ENCODE results near the gene NAGPA. TPM values are rescaled to one million over a fixed set of nuclear protein-coding genes. Genes with fewer than 3 reads are reported as not detected.

NAGPA gene
- total RNA-seq, 2 donors from 2014 or later = 12.7 to 14.0 TPM

DNA sequence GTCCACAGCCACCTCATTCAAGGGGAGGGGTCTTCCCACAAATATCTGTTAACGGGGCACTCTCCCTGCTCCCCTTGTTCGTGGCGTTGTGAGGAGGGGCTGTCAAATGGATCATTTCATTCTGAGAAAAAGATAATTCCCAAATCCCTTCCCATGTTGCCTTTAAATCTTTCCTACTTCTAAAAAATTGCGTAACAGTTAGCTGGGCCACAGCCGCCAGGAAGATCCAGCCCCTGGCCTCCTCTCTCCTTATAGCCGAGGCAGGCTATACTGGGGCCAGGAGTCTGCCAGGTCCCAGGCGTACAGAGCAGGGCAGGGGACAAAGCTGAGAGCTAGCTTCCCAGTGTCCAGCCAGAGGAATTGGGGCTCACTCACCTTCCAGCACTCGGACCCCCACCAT is 31.6 kb upstream of the NAGPA start:
- H3K36me3 ChIP-seq (ENCODE audit: control insufficient read depth, insufficient read depth, low read length) = no peaks in the 10 kb centered on the region
- H3K4me1 ChIP-seq (ENCODE audit: control insufficient read depth, insufficient read depth, low read length) = no peaks in the 10 kb centered on the region
- H3K4me3 Mint-ChIP-seq = no peak overlapping the region
- no peak for TF ChIP-seq CTCF (conservative IDR thresholded peaks at IDR 0.05)
- DNase-seq = no peak
- no peak overlapping the region for H3K27ac Mint-ChIP-seq
- no peaks in the 10 kb centered on the region for H3K27me3 ChIP-seq (ENCODE audit: control insufficient read depth, insufficient read depth, low read length, poor library complexity, severe bottlenecking)
- peaks cover 7% of the 10 kb centered on the region for H3K27me3 Mint-ChIP-seq (ENCODE audit: insufficient read depth)
- H3K27ac ChIP-seq (ENCODE audit: low read depth, low read length) = no peak overlapping the region
- no peak overlapping the region for H3K4me3 ChIP-seq (ENCODE audit: low read length)
- no peaks in the 10 kb centered on the region for H3K36me3 Mint-ChIP-seq (ENCODE audit: low read depth)
- 83 to 91% methylated on average over 1 to 8 of the region's 8 CpGs for WGBS, 2 experiments (ENCODE audit: insufficient coverage in 1 of 2, insufficient read length in 1 of 2)
- peaks cover 2% of the 10 kb centered on the region for H3K4me1 Mint-ChIP-seq
- H3K9me3 Mint-ChIP-seq = no peaks in the 10 kb centered on the region
- no peak overlapping the region for H3K9ac ChIP-seq (ENCODE audit: extremely low read depth, low read length, poor library complexity, severe bottlenecking)
- H3K9me3 ChIP-seq (ENCODE audit: control insufficient read depth, low read length) = no peaks in the 10 kb centered on the region

DNA sequence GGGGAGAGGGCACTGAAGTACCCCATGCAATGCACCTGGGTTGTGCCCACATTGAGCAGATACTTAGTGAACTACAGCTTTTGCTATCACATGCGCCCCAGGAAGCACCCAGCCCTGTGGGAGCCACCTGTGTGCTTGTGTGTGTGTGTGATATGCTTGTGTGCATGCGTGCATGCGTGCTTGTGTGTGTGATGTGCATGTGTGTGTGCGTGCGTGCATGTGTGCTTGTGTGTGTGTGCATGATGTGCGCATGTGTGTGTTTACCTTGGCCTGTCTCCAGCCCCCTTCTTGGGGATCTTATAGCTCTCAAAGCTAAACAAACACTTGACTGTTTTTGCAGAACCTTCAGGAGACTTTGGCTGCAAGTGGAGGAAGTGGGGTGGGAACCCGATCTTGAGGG is 31.2 kb upstream of the NAGPA start:
- Histone ChIP-seq H3K27ac (ENCODE audit: low read depth, low read length) (no peak overlapping the region), H3K36me3 (ENCODE audit: control insufficient read depth, insufficient read depth, low read length) (no peaks in the 10 kb centered on the region), H3K27me3 (ENCODE audit: control insufficient read depth, insufficient read depth, low read length, poor library complexity, severe bottlenecking) (no peaks in the 10 kb centered on the region), H3K9me3 (ENCODE audit: control insufficient read depth, low read length) (no peaks in the 10 kb centered on the region), H3K4me3 (ENCODE audit: low read length) (no peak overlapping the region), H3K4me1 (ENCODE audit: control insufficient read depth, insufficient read depth, low read length) (no peaks in the 10 kb centered on the region), H3K9ac (ENCODE audit: extremely low read depth, low read length, poor library complexity, severe bottlenecking) (no peak overlapping the region)
- WGBS, 2 experiments (ENCODE audit: insufficient coverage in 1 of 2, insufficient read length in 1 of 2) = 98 to 100% methylated on average over 2 to 7 of the region's 7 CpGs
- Mint-ChIP-seq H3K36me3 (ENCODE audit: low read depth) (no peaks in the 10 kb centered on the region), H3K4me1 (peaks cover 2% of the 10 kb centered on the region), H3K27ac (no peak overlapping the region), H3K4me3 (no peak overlapping the region), H3K9me3 (no peaks in the 10 kb centered on the region), H3K27me3 (ENCODE audit: insufficient read depth) (peaks cover 6% of the 10 kb centered on the region)
- DNase-seq = no peak
- TF ChIP-seq CTCF (conservative IDR thresholded peaks at IDR 0.05) = no peak

DNA sequence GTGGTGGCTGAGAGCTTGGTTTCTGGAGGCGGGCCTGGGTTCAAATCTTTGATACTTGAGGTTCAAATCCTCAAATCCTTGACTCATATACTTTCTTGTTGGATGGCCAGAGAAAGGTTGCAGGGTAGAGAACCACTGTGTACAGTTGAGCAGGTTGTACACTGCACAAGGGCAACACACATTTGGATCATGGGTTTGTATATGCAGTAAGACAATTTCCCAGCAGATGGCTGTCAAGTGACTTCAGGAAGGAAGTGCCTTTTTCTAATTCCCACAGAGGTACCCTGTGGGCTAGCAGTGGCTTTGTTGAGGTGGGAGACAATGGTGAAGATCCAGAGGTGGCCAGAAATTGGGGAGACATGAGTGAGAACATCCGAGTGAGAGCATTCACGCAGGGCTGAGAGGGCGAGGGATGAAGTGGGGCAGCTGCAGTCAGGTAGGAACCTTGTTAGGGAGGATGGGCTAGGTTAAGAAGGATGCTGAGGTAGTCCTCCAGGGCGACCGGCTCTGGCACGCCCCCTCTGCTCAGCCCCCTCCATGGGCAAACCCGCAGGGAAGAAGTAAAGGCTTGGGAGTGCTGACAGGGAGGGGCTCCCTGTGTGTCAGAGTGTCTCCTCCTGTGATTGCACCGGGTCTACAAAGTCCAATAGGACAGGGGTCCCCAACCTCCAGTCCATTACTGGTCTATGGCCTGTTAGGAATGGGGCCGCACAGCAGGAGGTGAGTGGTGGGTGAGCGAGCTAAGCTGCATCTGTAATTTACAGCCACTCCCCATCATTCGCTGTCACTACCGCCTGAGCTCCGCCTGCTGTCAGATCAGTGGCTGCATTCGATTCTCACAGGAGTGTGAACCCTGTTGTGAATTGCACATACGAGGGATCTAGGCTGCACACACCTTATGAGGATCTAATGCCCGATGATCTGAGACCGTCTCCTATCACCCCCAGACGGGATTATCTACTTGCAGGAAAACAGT is 29.3 kb upstream of the NAGPA start:
- TF ChIP-seq CTCF (conservative IDR thresholded peaks at IDR 0.05) = no peak
- Mint-ChIP-seq H3K27me3 (ENCODE audit: insufficient read depth) (peaks cover 6% of the 10 kb centered on the region), H3K4me3 (no peak overlapping the region), H3K27ac (no peak overlapping the region), H3K9me3 (no peaks in the 10 kb centered on the region), H3K36me3 (ENCODE audit: low read depth) (no peaks in the 10 kb centered on the region), H3K4me1 (peaks cover 5% of the 10 kb centered on the region)
- Histone ChIP-seq H3K9me3 (ENCODE audit: control insufficient read depth, low read length) (no peaks in the 10 kb centered on the region), H3K4me1 (ENCODE audit: control insufficient read depth, insufficient read depth, low read length) (no peaks in the 10 kb centered on the region), H3K27me3 (ENCODE audit: control insufficient read depth, insufficient read depth, low read length, poor library complexity, severe bottlenecking) (no peaks in the 10 kb centered on the region), H3K9ac (ENCODE audit: extremely low read depth, low read length, poor library complexity, severe bottlenecking) (no peak overlapping the region), H3K27ac (ENCODE audit: low read depth, low read length) (no peak overlapping the region), H3K36me3 (ENCODE audit: control insufficient read depth, insufficient read depth, low read length) (no peaks in the 10 kb centered on the region), H3K4me3 (ENCODE audit: low read length) (no peak overlapping the region)
- peak; percentile 63 for DNase-seq
- WGBS, 2 experiments (ENCODE audit: insufficient coverage in 1 of 2, insufficient read length in 1 of 2) = 75 to 90% methylated on average over 10 to 19 of the region's 19 CpGs

Data from endodermal cell (in vitro differentiated cells).